Measurements from ENCODE around the gene FHL2. TPM values are rescaled to one million over a fixed set of nuclear protein-coding genes. Genes with fewer than 3 reads are reported as not detected.

FHL2 gene
- total RNA-seq, 1 experiment from 2014 or later: 21.1 TPM

GRCh38 chr2:105387225-105387624, 11.6 kb downstream of the FHL2 start:
- H3K27me3 Mint-ChIP-seq (ENCODE audit: low read depth): no peaks in the 10 kb centered on the region
- POLR2A ChIA-PET: no interaction called here
- peaks cover 20% of the 10 kb centered on the region; the same call in 1 of the 2 replicates for H3K36me3 Mint-ChIP-seq
- ATAC-seq (no peak), DNase-seq (ENCODE audit: low spot score) (no peak)
- no peak for TF ChIP-seq ZNF532 (CRISPR knock-in tag; IDR thresholded peaks at IDR 0.05; ENCODE audit: borderline replicate concordance)
- TF ChIP-seq AR (CRISPR knock-in tag; IDR thresholded peaks at IDR 0.05): no peak
- no peak for TF ChIP-seq ATF1 (CRISPR knock-in tag; IDR thresholded peaks at IDR 0.05)
- TF ChIP-seq SMAD3 (CRISPR knock-in tag; IDR thresholded peaks at IDR 0.05; ENCODE audit: borderline replicate concordance): no peak
- TF ChIP-seq GABPB1 (CRISPR knock-in tag; IDR thresholded peaks at IDR 0.05): no peak
- TF ChIP-seq MYBL2 (CRISPR knock-in tag; IDR thresholded peaks at IDR 0.05): no peak
- no peak for TF ChIP-seq FOXP1 (CRISPR knock-in tag; IDR thresholded peaks at IDR 0.05; ENCODE audit: borderline replicate concordance)
- TF ChIP-seq IRF1 (CRISPR knock-in tag; IDR thresholded peaks at IDR 0.05): no peak
- no peak for TF ChIP-seq ZNF396 (CRISPR knock-in tag; IDR thresholded peaks at IDR 0.05; ENCODE audit: borderline replicate concordance)
- TF ChIP-seq ZBTB43 (CRISPR knock-in tag; IDR thresholded peaks at IDR 0.05): no peak
- no peak for TF ChIP-seq NR3C1 (CRISPR knock-in tag; conservative IDR thresholded peaks at IDR 0.05; ENCODE audit: low read depth)
- no peak for TF ChIP-seq ZNF232 (CRISPR knock-in tag; IDR thresholded peaks at IDR 0.05)
- no peak for TF ChIP-seq RELA (CRISPR knock-in tag; IDR thresholded peaks at IDR 0.05; ENCODE audit: borderline replicate concordance)
- no peak for TF ChIP-seq ERG (CRISPR knock-in tag; IDR thresholded peaks at IDR 0.05)
- no peak for TF ChIP-seq KAT7 (CRISPR knock-in tag; IDR thresholded peaks at IDR 0.05; ENCODE audit: borderline replicate concordance)
- no peak for TF ChIP-seq CREB1 (CRISPR knock-in tag; IDR thresholded peaks at IDR 0.05)
- TF ChIP-seq E2F5 (CRISPR knock-in tag; IDR thresholded peaks at IDR 0.05): no peak
- TF ChIP-seq CDX4 (CRISPR knock-in tag; IDR thresholded peaks at IDR 0.05; ENCODE audit: borderline replicate concordance): no peak
- TF ChIP-seq JAZF1 (CRISPR knock-in tag; IDR thresholded peaks at IDR 0.05): no peak
- no peaks in the 10 kb centered on the region for H3K4me1 Mint-ChIP-seq
- H3K4me3 Mint-ChIP-seq: no peak overlapping the region
- H3K9me3 Mint-ChIP-seq: peaks cover 3% of the 10 kb centered on the region; the same call in 1 of the 2 replicates
- CTCF ChIA-PET: interaction anchor here (0.8 kb wide), 1 partner anchor 10 kb away, joined by 6 read pairs; no protein-coding TSS in a partner anchor
- H3K27ac Mint-ChIP-seq: no peak overlapping the region

Data from WTC11 (cell line).